Caco-2 (cell line): ENCODE data around the gene KIAA1958. TPM values are rescaled to one million over a fixed set of nuclear protein-coding genes. Genes with fewer than 3 reads are reported as not detected.
"Not testable (repeated sequence)": the region's sequence is repeated elsewhere in the genome, so short reads cannot be mapped to it uniquely, and the experiment has no call there.

ENCODE experiments used
- BruUV-seq: library from RNA; stranded (reverse); fragments of 400-500 nt; replicated peaks from 2 replicates; lab custom pipeline; 2021; lab: Mats Ljungman, UMichigan
- CTCF ChIA-PET: fragments of 300-600 bp; sonication (Branson Sonifier 250); formaldehyde crosslinking; loops from one replicate; lab custom pipeline; 2022; ENCODE audit warnings: antibody characterized with exemption; lab: Charles Lee
- POLR2A ChIA-PET: fragments of 300-600 bp; sonication (Branson Sonifier 250); formaldehyde crosslinking; loops from one replicate; lab custom pipeline; 2022; ENCODE audit warnings: antibody characterized with exemption; lab: Charles Lee
- DNase-seq, 2 experiments: peaks; one replicate each; pipeline versions ENCODE4 v3.0.0 to v3.0.0-alpha.2; 2020 to 2022
- H3K27me3 ChIP-seq: replicated peaks from 2 replicates; pipeline ENCODE4 v1.6.0; 2011; ENCODE audit warnings: low read length; ENCODE audit not compliant: control insufficient read depth, insufficient read depth
- H3K36me3 ChIP-seq: 2 replicates; pipeline ENCODE4 v1.5.1; 2011; ENCODE audit warnings: low read length; ENCODE audit not compliant: control insufficient read depth, insufficient read depth
- H3K4me1 ChIP-seq: fragments of 250-450 bp; sonication (Bioruptor Pico); 2 replicates; pipeline ENCODE4 v1.5.1; 2020; ENCODE audit warnings: mild to moderate bottlenecking
- H3K4me3 ChIP-seq: 2 replicates; pipeline ENCODE4 v1.5.1; 2011; ENCODE audit warnings: low read depth, mild to moderate bottlenecking, control low read depth, low read length
- H3K9me3 ChIP-seq: fragments of 250-450 bp; sonication (Bioruptor Pico); 2 replicates; pipeline ENCODE4 v1.5.1; 2020; ENCODE audit warnings: mild to moderate bottlenecking, moderate library complexity
- H3K27ac Mint-ChIP-seq: one replicate; pipeline ENCODE4 v1.8.0; 2022; ENCODE audit warnings: mixed read lengths; ENCODE audit not compliant: unreplicated experiment
- H3K27me3 Mint-ChIP-seq: one replicate; pipeline ENCODE4 v1.8.0; 2022; ENCODE audit warnings: mixed read lengths; ENCODE audit not compliant: insufficient read depth, unreplicated experiment
- H3K36me3 Mint-ChIP-seq: one replicate; pipeline ENCODE4 v1.8.0; 2022; ENCODE audit warnings: mild to moderate bottlenecking, mixed read lengths; ENCODE audit not compliant: insufficient read depth, unreplicated experiment
- H3K4me1 Mint-ChIP-seq: one replicate; pipeline ENCODE4 v1.8.0; 2022; ENCODE audit warnings: low read depth, mixed read lengths; ENCODE audit not compliant: unreplicated experiment
- H3K4me3 Mint-ChIP-seq: one replicate; pipeline ENCODE4 v1.8.0; 2022; ENCODE audit warnings: mild to moderate bottlenecking, moderate library complexity, mixed read lengths; ENCODE audit not compliant: unreplicated experiment
- H3K9me3 Mint-ChIP-seq: one replicate; pipeline ENCODE4 v1.8.0; 2022; ENCODE audit warnings: mixed read lengths; ENCODE audit not compliant: unreplicated experiment
- CTCF ChIP-seq, 2 experiments: fragments of 200-600 bp in 1 of 2; IDR thresholded peaks; 1 replicate in 1 of 2; 2 replicates in 1 of 2; pipeline versions ENCODE4 v1.5.1 to v1.8.0; 2011 to 2022; ENCODE audit warnings: antibody characterized with exemption in 1 of 2, control low read depth in 1 of 2, inconsistent platforms in 1 of 2, low read depth in 1 of 2, low read length in 1 of 2, mild to moderate bottlenecking in 1 of 2, moderate library complexity in 1 of 2; ENCODE audit not compliant: insufficient read depth in 1 of 2, severe bottlenecking in 1 of 2, unreplicated experiment in 1 of 2
- intact Hi-C: fragments of 100-400 bp; cut with micrococcal nuclease; formaldehyde crosslinking; loops from one replicate; pipeline ENCODE4 v1.10.0; 2022; ENCODE audit not compliant: unreplicated experiment
- total RNA-seq: library from RNA; stranded (reverse); gene quantifications from 2 replicates; pipeline ENCODE4 v1.2.3, GENCODE V29; 2022

Gene KIAA1958
- total RNA-seq, 1 experiment from 2014 or later: 20.0 TPM

- BruUV-seq: no TSS peak
- no peak overlapping the region for H3K4me3 ChIP-seq
- Mint-ChIP-seq H3K4me1 (no peaks in the 10 kb centered on the region), H3K27ac (no peak overlapping the region), H3K36me3 (no peaks in the 10 kb centered on the region), H3K9me3 (no peaks in the 10 kb centered on the region), H3K27me3 (no peaks in the 10 kb centered on the region), H3K4me3 (no peak overlapping the region)
- no peaks in the 10 kb centered on the region for H3K9me3 ChIP-seq
- ChIA-PET POLR2A (no interaction called here), CTCF (no interaction called here)
- no peaks in the 10 kb centered on the region for H3K4me1 ChIP-seq
- no peak for TF ChIP-seq CTCF (IDR thresholded peaks at IDR 0.05; ENCODE audit: insufficient read depth in 1 of 2, low read depth in 1 of 2, low read length in 1 of 2, severe bottlenecking in 1 of 2, unreplicated experiment in 1 of 2)
- H3K36me3 ChIP-seq: no peaks in the 10 kb centered on the region
- no peak for DNase-seq
- intact Hi-C loops: loop anchor here (5.0 kb wide), 2 partner anchors 182 to 582 kb away; partner anchors contain the start of gene KIAA1958
- no peaks in the 10 kb centered on the region for H3K27me3 ChIP-seq
These were observed 182.7 kb downstream of the KIAA1958 start for GRCh38 chr9:112669326-112669725.

DNA sequence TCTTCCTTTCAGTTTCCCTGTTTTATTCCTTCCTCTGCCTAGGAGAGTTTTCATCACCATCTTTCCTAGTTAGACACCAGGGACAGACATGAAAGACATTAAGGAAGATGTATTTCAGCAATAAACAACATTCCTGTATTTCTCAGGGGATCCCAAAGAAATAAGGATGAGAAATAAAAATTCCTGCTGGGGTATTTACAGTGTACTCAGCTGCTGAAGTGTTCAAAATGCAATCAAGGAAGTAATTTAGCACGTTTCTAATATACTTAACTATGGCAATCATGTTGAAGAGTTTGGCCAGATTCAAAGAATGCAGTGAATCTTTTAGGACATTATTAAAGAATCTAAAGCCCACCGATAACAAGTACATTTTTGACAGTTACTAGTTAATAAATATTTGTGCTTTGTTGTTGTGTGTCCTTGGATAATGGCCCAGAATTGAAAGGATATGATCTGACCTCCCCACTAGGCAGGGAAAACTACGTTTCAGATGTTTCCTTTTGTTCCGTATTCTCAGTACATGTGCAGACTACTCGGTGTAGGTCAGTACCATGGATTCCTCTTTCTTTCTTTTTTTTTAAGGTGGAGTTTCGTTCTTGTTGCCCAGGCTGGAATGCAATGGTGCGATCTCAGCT lies 184.5 kb downstream of the KIAA1958 start:
- TF ChIP-seq CTCF (IDR thresholded peaks at IDR 0.05; ENCODE audit: insufficient read depth in 1 of 2, low read depth in 1 of 2, low read length in 1 of 2, severe bottlenecking in 1 of 2, unreplicated experiment in 1 of 2): no peak
- Histone ChIP-seq H3K9me3 (no peaks in the 10 kb centered on the region), H3K27me3 (no peaks in the 10 kb centered on the region), H3K4me1 (no peaks in the 10 kb centered on the region), H3K4me3 (no peak overlapping the region), H3K36me3 (no peaks in the 10 kb centered on the region)
- intact Hi-C loops: no loop called here
- ChIA-PET CTCF (no interaction called here), POLR2A (no interaction called here)
- no TSS peak for BruUV-seq
- no peaks in the 10 kb centered on the region for H3K4me1 Mint-ChIP-seq
- H3K27ac Mint-ChIP-seq: no peak overlapping the region
- DNase-seq: no peak
- no peak overlapping the region for H3K4me3 Mint-ChIP-seq
- H3K27me3 Mint-ChIP-seq: no peaks in the 10 kb centered on the region
- H3K9me3 Mint-ChIP-seq: no peaks in the 10 kb centered on the region
- H3K36me3 Mint-ChIP-seq: no peaks in the 10 kb centered on the region

GRCh38 chr9:112673221-112673620 lies 186.6 kb downstream of the KIAA1958 start:
- H3K4me1 Mint-ChIP-seq, intact Hi-C loops, BruUV-seq, H3K36me3 Mint-ChIP-seq, H3K4me3 Mint-ChIP-seq, POLR2A ChIA-PET, H3K36me3 ChIP-seq, H3K9me3 ChIP-seq, H3K4me1 ChIP-seq, H3K4me3 ChIP-seq, H3K27ac Mint-ChIP-seq, H3K27me3 Mint-ChIP-seq, DNase-seq, H3K27me3 ChIP-seq, CTCF ChIA-PET: not testable (repeated sequence)
- H3K9me3 Mint-ChIP-seq: peaks cover 16% of the 10 kb centered on the region
